ENCODE results near the gene JTB. TPM values are rescaled to one million over a fixed set of nuclear protein-coding genes. Genes with fewer than 3 reads are reported as not detected.

Gene JTB
- total and polyA plus RNA-seq, 9 of the 15 experiments (the other 6 are each of a cell fraction or from before 2014, with no cell fraction given), result 24.7 to 308 (median 151) TPM

GRCh38 chr1:153945795-153946621, 31.5 kb downstream of the JTB start (continued):
- TF ChIP-seq ZBTB11 (CRISPR knock-in tag; IDR thresholded peaks at IDR 0.05), result peak in 2 of 3 experiments; percentile 65 to 92; a peak in 3 of 6 replicates
- TF ChIP-seq HNRNPL (IDR thresholded peaks at IDR 0.05; ENCODE audit: low read depth, low read length), result peak; percentile 69
- peak; percentile 84 for TF ChIP-seq BHLHE40 (IDR thresholded peaks at IDR 0.05; ENCODE audit: low read length)
- TF ChIP-seq FOSL1 (tag; conservative IDR thresholded peaks at IDR 0.05), result peak; percentile 51
- TF ChIP-seq NR4A1 (CRISPR knock-in tag; IDR thresholded peaks at IDR 0.05), result peak; percentile 56; the same call in 1 of the 2 replicates
- TF ChIP-seq NR4A1 (tag; IDR thresholded peaks at IDR 0.05), result no peak
- TF ChIP-seq RFX1 (IDR thresholded peaks at IDR 0.05), result no peak
- peak; percentile 23 for TF ChIP-seq CCNT2 (IDR thresholded peaks at IDR 0.05; ENCODE audit: borderline replicate concordance, extremely low read depth, insufficient read length, low read depth, low read length)
- peak; percentile 81 for TF ChIP-seq GATAD2B (IDR thresholded peaks at IDR 0.05; ENCODE audit: borderline replicate concordance)
- peak; percentile 62; the same call in 1 of the 2 replicates for TF ChIP-seq PHF8 (IDR thresholded peaks at IDR 0.05; ENCODE audit: borderline replicate concordance, low read length)
- TF ChIP-seq ZNF280A (IDR thresholded peaks at IDR 0.05; ENCODE audit: low read depth, partially characterized antibody), result no peak
- TF ChIP-seq ARID4B (CRISPR knock-in tag; IDR thresholded peaks at IDR 0.05), result peak; percentile 83; the same call in 1 of the 2 replicates
- peak; percentile 11; the same call in 1 of the 2 replicates for TF ChIP-seq CTBP1 (IDR thresholded peaks at IDR 0.05; ENCODE audit: borderline replicate concordance)
- peak; percentile 54; the same call in 1 of the 2 replicates for TF ChIP-seq ELF2 (CRISPR knock-in tag; IDR thresholded peaks at IDR 0.05)
- peak; percentile 22 for TF ChIP-seq DACH1 (IDR thresholded peaks at IDR 0.05; ENCODE audit: partially characterized antibody)
- no peak for TF ChIP-seq ZKSCAN1 (IDR thresholded peaks at IDR 0.05; ENCODE audit: low read depth, low read length)
- TF ChIP-seq NONO (IDR thresholded peaks at IDR 0.05; ENCODE audit: low read depth in 2 of 2, low read length in 1 of 2), result peak; percentile 12 to 45; a peak in 1 of 4 replicates
